A549 (cell line): Measurements from ENCODE around the gene CCDC18. TPM values are rescaled to one million over a fixed set of nuclear protein-coding genes. Genes with fewer than 3 reads are reported as not detected.
A peak's percentile ranks its signal among the peaks of the same experiment; 100 is the strongest.
"Not testable (repeated sequence)": the region's sequence is repeated elsewhere in the genome, so short reads cannot be mapped to it uniquely, and the experiment has no call there.

Source experiments
- ATAC-seq, 2 experiments: fragments of 200-7000 bp in 1 of 2; fragments of >200 bp in 1 of 2; cut with Nextera tagmentation in 1 of 2; cut with Tn5 transposase in 1 of 2; 3 replicates each; pipeline versions ENCODE4 v1.8.0 to v1.9.1; 2018 to 2020; ENCODE audit warnings: mild to moderate bottlenecking in 1 of 2, moderate library complexity in 1 of 2
- CTCF ChIA-PET: fragments of 300-600 bp; sonication (Branson Sonifier 250); formaldehyde crosslinking; extraction: SDS; loops from one replicate; lab custom pipeline; 2021; ENCODE audit warnings: antibody characterized with exemption, inconsistent platforms; lab: Yijun Ruan, JAX
- POLR2A ChIA-PET: fragments of 350-600 bp; formaldehyde crosslinking; extraction: SDS; loops from one replicate; lab custom pipeline; 2021; ENCODE audit warnings: antibody characterized with exemption, inconsistent platforms; lab: Yijun Ruan, JAX
- DNase-seq, 2 experiments: peaks; one replicate each; pipeline versions ENCODE4 v3.0.0 to v3.0.0-alpha.2; 2011 to 2016; ENCODE audit warnings: low read depth in 1 of 2, low spot score in 1 of 2
- FAIRE-seq: peaks from 2 replicates; lab custom pipeline; 2011; peaks lifted over from hg19 to GRCh38; lab: Jason Lieb, UNC
- H3K27ac ChIP-seq, 2 experiments: fragments of >200 bp; sonication (Bioruptor Twin); formaldehyde crosslinking; 3 replicates each; pipeline ENCODE4 v1.5.1; 2016 to 2017
- H3K4me1 ChIP-seq: fragments of >200 bp; sonication (Bioruptor Twin); formaldehyde crosslinking; 3 replicates; pipeline ENCODE4 v1.6.1; 2016
- H3K4me2 ChIP-seq: fragments of >200 bp; sonication (Bioruptor Twin); formaldehyde crosslinking; 3 replicates; pipeline ENCODE4 v1.6.1; 2016
- H3K4me3 ChIP-seq: fragments of >200 bp; sonication (Bioruptor Twin); formaldehyde crosslinking; 3 replicates; pipeline ENCODE4 v1.5.1; 2016
- H3K9me3 ChIP-seq: fragments of >200 bp; sonication (Bioruptor Twin); formaldehyde crosslinking; 3 replicates; pipeline ENCODE4 v1.6.1; 2016
- CBX2 ChIP-seq: fragments of 200-600 bp; sonication (generic); IDR thresholded peaks from 2 replicates; pipeline ENCODE4 v1.6.1; 2016; ENCODE audit warnings: low read depth, mild to moderate bottlenecking, borderline replicate concordance
- CBX8 ChIP-seq: fragments of 200-600 bp; sonication (generic); IDR thresholded peaks from 2 replicates; pipeline ENCODE4 v1.6.1; 2016
- GATA3 ChIP-seq: IDR thresholded peaks from 2 replicates; pipeline ENCODE4 v1.6.1; 2012; ENCODE audit warnings: borderline replicate concordance
- HDAC2 ChIP-seq: fragments of 200-600 bp; sonication (generic); IDR thresholded peaks from 2 replicates; pipeline ENCODE4 v1.6.1; 2016
- HEYL ChIP-seq: fragments of 250-450 bp; sonication (Bioruptor Pico); IDR thresholded peaks from 2 replicates; pipeline ENCODE4 v1.8.0; 2021; ENCODE audit warnings: mild to moderate bottlenecking, moderate library complexity
- HOXA7 ChIP-seq: fragments of 250-450 bp; sonication (Bioruptor Pico); IDR thresholded peaks from 2 replicates; pipeline ENCODE4 v1.5.0; 2020; ENCODE audit warnings: mild to moderate bottlenecking, moderate library complexity
- JUN ChIP-seq, 2 experiments: fragments of >200 bp; sonication (Bioruptor Twin); formaldehyde crosslinking; IDR thresholded peaks; 2 replicates in 1 of 2; 3 replicates in 1 of 2; pipeline ENCODE4 v1.6.1; 2016 to 2017
- MAFK ChIP-seq: fragments of 450-650 bp; IDR thresholded peaks from 2 replicates; pipeline ENCODE4 v1.6.1; 2014; ENCODE audit not compliant: partially characterized antibody
- MYC ChIP-seq: IDR thresholded peaks from 2 replicates; pipeline ENCODE4 v1.6.1; 2012; ENCODE audit warnings: mild to moderate bottlenecking, inconsistent platforms, low read length, improper control_type of control experiment, borderline replicate concordance
- NFE2L2 ChIP-seq: fragments of 150-350 bp; conservative IDR thresholded peaks from 2 replicates; pipeline ENCODE4 v1.6.1; 2014; ENCODE audit warnings: low read length
- POLR2AphosphoS2 ChIP-seq: conservative IDR thresholded peaks from 2 replicates; pipeline ENCODE4 v1.6.1; 2012; ENCODE audit warnings: low read length, improper control_type of control experiment, inconsistent platforms
- RAD21 ChIP-seq, 2 experiments: fragments of >200 bp in 1 of 2; sonication (Bioruptor Twin) in 1 of 2; formaldehyde crosslinking in 1 of 2; IDR thresholded peaks in 1 of 2; conservative IDR thresholded peaks in 1 of 2; 2 replicates in 1 of 2; 3 replicates in 1 of 2; pipeline ENCODE4 v1.6.1; 2012 to 2018; ENCODE audit warnings: inconsistent platforms in 1 of 2
- SREBF2 ChIP-seq: fragments of 450-650 bp; IDR thresholded peaks from 2 replicates; pipeline ENCODE4 v1.6.1; 2014; ENCODE audit warnings: mild to moderate bottlenecking, moderate library complexity
- ZFP36 ChIP-seq: fragments of 450-650 bp; IDR thresholded peaks from 2 replicates; pipeline ENCODE4 v1.6.1; 2014; ENCODE audit warnings: borderline replicate concordance; ENCODE audit not compliant: partially characterized antibody
- WGBS: methylation state at CpG from one replicate; pipeline ENCODE4 v1.1.6; 2017; ENCODE audit errors: missing lambda C conversion rate; 5-methylcytosine and 5-hydroxymethylcytosine counted together
- polyA plus RNA-seq, 4 experiments: library from polyadenylated mRNA; depleted of rRNA in 3 of 4; stranded (reverse); fragments of >200 nt; fragmentation: RNase III in 1 of 4; extraction: RNeasy Plus Mini Kit Qiagen cat#74134 plus additional on column Dnase treatment in 1 of 4; gene quantifications; 2 replicates in 3 of 4; 3 replicates in 1 of 4; pipeline ENCODE4 v1.2.3, GENCODE V29; 2011 to 2017
- TF ChIP-seq, protein P1 (sequence below): fragments of 250-450 bp; sonication (Bioruptor Pico); IDR thresholded peaks from 2 replicates; pipeline ENCODE4 v1.5.0; 2021; ENCODE audit warnings: mild to moderate bottlenecking, moderate library complexity, borderline replicate concordance
- TF ChIP-seq, protein P2 (sequence below): IDR thresholded peaks from 2 replicates; pipeline ENCODE4 v1.6.1; 2012; ENCODE audit warnings: low read depth, borderline replicate concordance
- TF ChIP-seq, protein P3 (sequence below): fragments of >200 bp; sonication (Bioruptor Twin); formaldehyde crosslinking; IDR thresholded peaks from 2 replicates; pipeline ENCODE4 v1.6.1; 2016

The CCDC18 gene
- polyA plus RNA-seq, 2 of the 4 experiments (the other 2 are of a cell fraction): 9.8 to 10.0 TPM

DNA sequence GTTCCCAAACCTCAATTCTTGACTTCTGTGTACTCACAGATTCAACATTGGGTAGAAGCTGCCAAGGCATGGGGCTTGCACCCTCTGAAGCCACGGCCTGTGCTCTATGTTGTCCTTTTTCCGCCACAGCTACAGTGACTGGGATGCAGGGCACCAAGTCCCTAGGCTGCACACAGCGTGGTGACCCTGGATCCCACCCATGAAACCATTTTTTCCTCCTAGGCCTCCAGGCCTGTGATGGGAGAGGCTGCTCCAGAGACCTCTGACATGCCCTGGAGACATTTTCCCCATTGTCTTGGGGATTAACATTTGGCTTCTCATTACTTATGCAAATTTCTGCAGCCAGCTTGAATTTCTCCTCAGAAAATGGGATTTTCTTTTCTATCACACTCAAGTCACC lies 62.7 kb downstream of the CCDC18 start:
- H3K4me1 ChIP-seq, H3K4me2 ChIP-seq, CTCF ChIA-PET, ATAC-seq, FAIRE-seq, H3K27ac ChIP-seq, H3K4me3 ChIP-seq, DNase-seq, POLR2A ChIA-PET: not testable (repeated sequence)
- whole genome bisulfite sequencing: 93% methylated on average over 3 of the region's 3 CpGs
- H3K9me3 ChIP-seq: peaks cover 19% of the 10 kb centered on the region
- peak; percentile 95 for TF ChIP-seq ZFP36

DNA sequence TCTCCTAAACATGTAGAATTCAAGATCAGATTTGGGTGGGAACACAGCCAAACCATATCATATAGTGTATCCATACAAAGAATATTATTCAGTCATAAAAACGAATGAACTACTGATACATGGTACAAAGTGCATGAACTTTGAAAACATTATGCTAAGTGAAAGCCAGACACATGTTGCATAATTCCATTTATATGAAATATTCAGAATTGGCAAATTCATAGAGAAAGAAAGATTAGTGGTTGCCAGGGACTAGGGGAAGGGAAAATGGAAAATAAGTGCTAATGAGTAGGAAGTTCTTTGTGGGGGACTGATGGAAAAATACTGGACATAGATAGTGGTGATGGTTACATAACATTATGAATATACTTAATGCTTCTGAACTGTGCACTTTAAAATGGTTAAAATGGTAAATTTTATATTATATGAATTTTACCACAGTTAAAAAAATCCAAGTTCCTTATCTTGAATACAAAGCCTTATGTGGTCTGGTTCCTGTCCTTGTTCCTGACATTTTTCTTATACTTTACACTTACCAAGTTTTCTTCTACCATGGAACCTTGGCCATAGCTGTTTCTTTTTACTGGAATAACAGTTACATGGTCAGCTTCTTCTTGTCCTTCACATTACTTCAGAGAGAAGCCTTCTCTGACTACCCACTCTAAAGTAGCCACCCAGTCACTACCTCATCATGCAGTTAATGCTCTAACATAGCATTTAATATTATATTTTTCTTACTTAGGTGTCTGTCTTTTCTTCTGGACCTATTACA lies 64.0 kb downstream of the CCDC18 start:
- CTCF ChIA-PET: no interaction called here
- no peak for FAIRE-seq

DNA sequence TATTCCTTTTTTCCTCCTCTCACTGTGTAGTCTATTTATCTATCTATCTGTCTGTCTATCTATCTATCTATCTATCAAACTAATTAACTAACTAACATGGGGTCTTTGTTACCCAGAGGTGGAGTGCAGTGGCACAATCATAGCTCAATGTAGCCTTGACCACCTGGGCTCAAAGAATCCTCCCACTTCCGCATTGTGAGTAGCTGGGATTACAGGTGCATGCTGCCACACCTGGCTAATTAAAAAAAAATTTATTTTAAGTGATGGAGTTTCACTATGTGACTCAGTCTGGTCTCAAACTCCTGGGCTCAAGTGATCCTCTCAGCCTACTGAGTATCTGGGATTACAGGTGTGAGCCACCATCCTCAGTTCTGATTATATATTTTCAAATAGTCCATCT lies 71.4 kb downstream of the CCDC18 start:
- no peak overlapping the region for H3K4me2 ChIP-seq
- CTCF ChIA-PET: no interaction called here
- POLR2A ChIA-PET: no interaction called here
- TF ChIP-seq HOXA7 (CRISPR knock-in tag) (no peak), NFE2L2 (no peak), CBX8 (no peak), RAD21 (conservative IDR thresholded peaks at IDR 0.05 in 1 of 2, IDR thresholded peaks at IDR 0.05 in 1 of 2) (no peak), HDAC2 (no peak), SREBF2 (no peak)
- ATAC-seq: no peak
- H3K27ac ChIP-seq: no peak overlapping the region
- no peaks in the 10 kb centered on the region for H3K4me1 ChIP-seq
- no peak for DNase-seq
- peaks cover 4% of the 10 kb centered on the region; the same call in 2 of the 3 replicates for H3K9me3 ChIP-seq
- no peak for FAIRE-seq
- no peak overlapping the region for H3K4me3 ChIP-seq
- 100% methylated on average over 1 of the region's 1 CpG for WGBS

More for the DNA sequence above, 64.0 kb downstream of the CCDC18 start:
- Histone ChIP-seq H3K4me1 (no peaks in the 10 kb centered on the region), H3K4me2 (no peak overlapping the region), H3K4me3 (no peak overlapping the region), H3K9me3 (peaks cover 19% of the 10 kb centered on the region), H3K27ac (no peak overlapping the region)
- DNase-seq: no peak
- TF ChIP-seq, protein P1, sequence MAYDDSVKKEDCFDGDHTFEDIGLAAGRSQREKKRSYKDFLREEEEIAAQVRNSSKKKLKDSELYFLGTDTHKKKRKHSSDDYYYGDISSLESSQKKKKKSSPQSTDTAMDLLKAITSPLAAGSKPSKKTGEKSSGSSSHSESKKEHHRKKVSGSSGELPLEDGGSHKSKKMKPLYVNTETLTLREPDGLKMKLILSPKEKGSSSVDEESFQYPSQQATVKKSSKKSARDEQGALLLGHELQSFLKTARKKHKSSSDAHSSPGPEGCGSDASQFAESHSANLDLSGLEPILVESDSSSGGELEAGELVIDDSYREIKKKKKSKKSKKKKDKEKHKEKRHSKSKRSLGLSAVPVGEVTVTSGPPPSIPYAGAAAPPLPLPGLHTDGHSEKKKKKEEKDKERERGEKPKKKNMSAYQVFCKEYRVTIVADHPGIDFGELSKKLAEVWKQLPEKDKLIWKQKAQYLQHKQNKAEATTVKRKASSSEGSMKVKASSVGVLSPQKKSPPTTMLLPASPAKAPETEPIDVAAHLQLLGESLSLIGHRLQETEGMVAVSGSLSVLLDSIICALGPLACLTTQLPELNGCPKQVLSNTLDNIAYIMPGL (CRISPR knock-in tag): no peak
- TF ChIP-seq HOXA7 (CRISPR knock-in tag): no peak
- no peak for TF ChIP-seq CBX2
- TF ChIP-seq GATA3: no peak
- no peak for TF ChIP-seq JUN (IDR thresholded peaks at IDR 0.05)
- no peak for TF ChIP-seq POLR2AphosphoS2
- TF ChIP-seq, protein P2, sequence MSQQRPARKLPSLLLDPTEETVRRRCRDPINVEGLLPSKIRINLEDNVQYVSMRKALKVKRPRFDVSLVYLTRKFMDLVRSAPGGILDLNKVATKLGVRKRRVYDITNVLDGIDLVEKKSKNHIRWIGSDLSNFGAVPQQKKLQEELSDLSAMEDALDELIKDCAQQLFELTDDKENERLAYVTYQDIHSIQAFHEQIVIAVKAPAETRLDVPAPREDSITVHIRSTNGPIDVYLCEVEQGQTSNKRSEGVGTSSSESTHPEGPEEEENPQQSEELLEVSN: no peak
- no peak for TF ChIP-seq HEYL (CRISPR knock-in tag)
- no peak for TF ChIP-seq MYC
- no peak for TF ChIP-seq ZFP36
- TF ChIP-seq, protein P3, sequence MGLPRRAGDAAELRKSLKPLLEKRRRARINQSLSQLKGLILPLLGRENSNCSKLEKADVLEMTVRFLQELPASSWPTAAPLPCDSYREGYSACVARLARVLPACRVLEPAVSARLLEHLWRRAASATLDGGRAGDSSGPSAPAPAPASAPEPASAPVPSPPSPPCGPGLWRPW: no peak
- no peak for TF ChIP-seq MAFK
- POLR2A ChIA-PET: no interaction called here
- no peak for ATAC-seq
- 83% methylated on average over 1 of the region's 1 CpG for WGBS
